Gastroesophageal sphincter (tissue), 4 donors: ENCODE measurements around the gene RPTOR. TPM values are rescaled to one million over a fixed set of nuclear protein-coding genes. Genes with fewer than 3 reads are reported as not detected.

ENCODE experiments used
- ATAC-seq: fragments of 150-250 bp; one replicate; pipeline ENCODE4 v1.9.1; 2016; ENCODE audit warnings: mild to moderate bottlenecking, moderate library complexity
- H3K27ac ChIP-seq, 4 donors: fragments of 200-600 bp; sonication (generic) in 3 of 4; 1 replicate in 3 of 4; 2 replicates in 1 of 4; pipeline ENCODE4 v1.5.1; 2016 to 2019
- H3K27me3 ChIP-seq: fragments of 200-600 bp; sonication (generic); one replicate; pipeline ENCODE4 v1.5.1; 2019
- H3K36me3 ChIP-seq, 2 donors: fragments of 200-600 bp; sonication (generic); one replicate each; pipeline ENCODE4 v1.5.1; 2019; ENCODE audit warnings: control low read depth in 1 of 2
- H3K4me1 ChIP-seq, 3 donors: fragments of 200-600 bp; sonication (generic); 1 replicate in 2 of 3; 2 replicates in 1 of 3; pipeline ENCODE4 v1.5.1; 2016 to 2019; ENCODE audit warnings: control low read depth in 2 of 3
- H3K4me3 ChIP-seq, 2 donors: fragments of 200-600 bp; sonication (generic); one replicate each; pipeline ENCODE4 v1.5.1; 2019; ENCODE audit warnings: mild to moderate bottlenecking in 1 of 2, moderate library complexity in 1 of 2
- H3K9me3 ChIP-seq, 3 donors: fragments of 200-600 bp; sonication (generic); one replicate each; pipeline ENCODE4 v1.5.1; 2017 to 2019; ENCODE audit warnings: control low read depth in 2 of 3
- EP300 ChIP-seq: sonication (generic); formaldehyde crosslinking; IDR thresholded peaks from one replicate; pipeline ENCODE4 v1.6.1; 2017; ENCODE audit warnings: antibody characterized with exemption, mild to moderate bottlenecking
- POLR2A ChIP-seq, 2 donors: fragments of 450-650 bp; IDR thresholded peaks; one replicate each; pipeline ENCODE4 v1.6.1; 2017; ENCODE audit warnings: antibody characterized with exemption in 2 of 2, mild to moderate bottlenecking in 2 of 2, moderate library complexity in 1 of 2
- POLR2AphosphoS5 ChIP-seq: sonication (generic); formaldehyde crosslinking; IDR thresholded peaks from one replicate; pipeline ENCODE4 v1.6.1; 2017; ENCODE audit warnings: antibody characterized with exemption
- WGBS, 2 donors: methylation state at CpG; one replicate each; pipeline ENCODE4 v1.1.5; 2018; ENCODE audit warnings: low coverage in 1 of 2; 5-methylcytosine and 5-hydroxymethylcytosine counted together
- total RNA-seq, 4 donors: library from RNA; depleted of rRNA; stranded (reverse); fragments of >200 nt; gene quantifications; one replicate each; pipeline ENCODE4 v1.1.0, GENCODE V29; 2016
- TF ChIP-seq, protein P1 (sequence below), 4 experiments: fragments of 200-600 bp in 2 of 4; fragments of 450-650 bp in 2 of 4; sonication (generic) in 1 of 4; IDR thresholded peaks; one replicate each; pipeline ENCODE4 v1.5.1; 2017 to 2019; ENCODE audit warnings: antibody characterized with exemption in 4 of 4, mild to moderate bottlenecking in 2 of 4, moderate library complexity in 2 of 4

Gene RPTOR
- total RNA-seq, 4 donors from 2014 or later: 25.7 to 56.8 (median 39.7) TPM

DNA sequence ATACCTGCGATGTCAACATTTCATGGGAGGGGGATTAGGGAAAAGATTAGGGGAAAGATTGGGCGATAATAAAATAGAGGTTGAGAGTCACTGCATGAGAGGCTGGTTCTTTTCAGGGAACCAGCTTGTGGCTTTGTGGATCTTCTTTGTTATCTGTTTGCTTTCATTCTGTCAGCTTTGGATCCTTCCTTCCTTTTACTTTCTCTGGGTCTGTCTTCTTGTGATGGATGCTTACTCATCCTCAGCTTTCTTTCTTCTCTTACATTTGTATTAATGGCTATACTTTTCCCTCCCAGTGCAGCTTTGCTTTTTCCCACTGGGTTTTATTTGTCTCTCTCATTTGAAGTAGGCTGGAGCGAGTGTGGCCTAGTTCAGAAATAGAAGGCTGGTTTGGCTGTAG, 47.1 kb downstream of the RPTOR start:
- H3K9me3 ChIP-seq: no peaks in the 10 kb centered on the region
- no peaks in the 10 kb centered on the region for H3K4me1 ChIP-seq
- no peaks in the 10 kb centered on the region for H3K36me3 ChIP-seq
- no peaks in the 10 kb centered on the region for H3K27me3 ChIP-seq
- no peak overlapping the region for H3K4me3 ChIP-seq
- ATAC-seq: no peak
- no peak for TF ChIP-seq EP300
- TF ChIP-seq, protein P1, sequence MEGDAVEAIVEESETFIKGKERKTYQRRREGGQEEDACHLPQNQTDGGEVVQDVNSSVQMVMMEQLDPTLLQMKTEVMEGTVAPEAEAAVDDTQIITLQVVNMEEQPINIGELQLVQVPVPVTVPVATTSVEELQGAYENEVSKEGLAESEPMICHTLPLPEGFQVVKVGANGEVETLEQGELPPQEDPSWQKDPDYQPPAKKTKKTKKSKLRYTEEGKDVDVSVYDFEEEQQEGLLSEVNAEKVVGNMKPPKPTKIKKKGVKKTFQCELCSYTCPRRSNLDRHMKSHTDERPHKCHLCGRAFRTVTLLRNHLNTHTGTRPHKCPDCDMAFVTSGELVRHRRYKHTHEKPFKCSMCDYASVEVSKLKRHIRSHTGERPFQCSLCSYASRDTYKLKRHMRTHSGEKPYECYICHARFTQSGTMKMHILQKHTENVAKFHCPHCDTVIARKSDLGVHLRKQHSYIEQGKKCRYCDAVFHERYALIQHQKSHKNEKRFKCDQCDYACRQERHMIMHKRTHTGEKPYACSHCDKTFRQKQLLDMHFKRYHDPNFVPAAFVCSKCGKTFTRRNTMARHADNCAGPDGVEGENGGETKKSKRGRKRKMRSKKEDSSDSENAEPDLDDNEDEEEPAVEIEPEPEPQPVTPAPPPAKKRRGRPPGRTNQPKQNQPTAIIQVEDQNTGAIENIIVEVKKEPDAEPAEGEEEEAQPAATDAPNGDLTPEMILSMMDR (IDR thresholded peaks at IDR 0.05): no peak
- TF ChIP-seq POLR2AphosphoS5: no peak
- no peak for TF ChIP-seq POLR2A (IDR thresholded peaks at IDR 0.05)
- no peak overlapping the region for H3K27ac ChIP-seq
- WGBS, 2 donors: 100% methylated on average over 1 to 3 of the region's 3 CpGs

DNA sequence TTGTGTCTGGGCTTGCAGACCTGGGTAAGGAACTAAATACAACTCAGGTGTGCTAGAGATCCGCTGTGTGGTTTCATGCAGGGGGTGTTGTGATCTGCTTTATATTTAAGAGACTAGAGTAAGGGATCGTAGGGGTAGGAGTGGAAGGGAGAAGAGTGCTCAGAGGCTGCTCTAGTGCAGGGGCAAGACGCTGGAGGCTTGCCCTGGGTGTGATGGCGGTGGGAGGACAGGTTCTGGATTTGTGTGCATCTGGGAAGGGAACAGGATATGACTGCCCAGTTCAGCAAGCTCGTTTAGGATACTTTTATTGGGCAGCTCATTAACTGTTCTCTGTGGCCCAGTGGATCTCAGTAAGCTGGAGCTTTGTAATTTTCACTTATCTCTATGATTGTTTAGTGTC, 47.6 kb downstream of the RPTOR start:
- ATAC-seq: no peak
- TF ChIP-seq EP300: no peak
- TF ChIP-seq, protein P1 (IDR thresholded peaks at IDR 0.05): no peak
- TF ChIP-seq POLR2AphosphoS5: no peak
- no peak for TF ChIP-seq POLR2A (IDR thresholded peaks at IDR 0.05)
- Histone ChIP-seq H3K27ac (no peak overlapping the region), H3K9me3 (no peaks in the 10 kb centered on the region), H3K4me1 (no peaks in the 10 kb centered on the region), H3K27me3 (no peaks in the 10 kb centered on the region), H3K36me3 (no peaks in the 10 kb centered on the region), H3K4me3 (no peak overlapping the region)
- WGBS, 2 donors: 63 to 90% methylated on average over 3 to 5 of the region's 5 CpGs

DNA sequence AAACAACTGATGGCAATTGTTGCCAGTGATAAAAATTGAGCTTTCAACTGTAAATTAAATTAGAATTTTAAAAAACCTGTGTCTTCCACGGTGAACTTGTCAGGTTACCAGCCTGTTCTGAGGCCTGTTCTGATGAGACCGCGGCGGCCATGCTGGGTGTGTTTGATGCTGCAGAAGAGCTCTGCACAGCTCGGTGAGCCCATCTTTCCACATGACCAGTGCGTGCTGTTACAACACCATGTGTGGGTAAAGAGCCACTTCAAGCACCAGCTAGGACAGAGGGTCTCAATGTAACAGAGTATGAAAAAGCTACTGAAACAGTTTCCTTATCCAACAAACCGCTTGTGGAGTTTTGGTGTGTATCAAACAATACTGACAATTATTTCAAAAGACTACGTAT, 48.5 kb downstream of the RPTOR start:
- ATAC-seq: no peak
- H3K27me3 ChIP-seq: no peaks in the 10 kb centered on the region
- H3K36me3 ChIP-seq: no peaks in the 10 kb centered on the region
- no peak for TF ChIP-seq EP300
- H3K9me3 ChIP-seq: no peaks in the 10 kb centered on the region
- no peaks in the 10 kb centered on the region for H3K4me1 ChIP-seq
- 93 to 95% methylated on average over 6 to 7 of the region's 8 CpGs for WGBS, 2 donors
- no peak overlapping the region for H3K27ac ChIP-seq
- no peak overlapping the region for H3K4me3 ChIP-seq

DNA sequence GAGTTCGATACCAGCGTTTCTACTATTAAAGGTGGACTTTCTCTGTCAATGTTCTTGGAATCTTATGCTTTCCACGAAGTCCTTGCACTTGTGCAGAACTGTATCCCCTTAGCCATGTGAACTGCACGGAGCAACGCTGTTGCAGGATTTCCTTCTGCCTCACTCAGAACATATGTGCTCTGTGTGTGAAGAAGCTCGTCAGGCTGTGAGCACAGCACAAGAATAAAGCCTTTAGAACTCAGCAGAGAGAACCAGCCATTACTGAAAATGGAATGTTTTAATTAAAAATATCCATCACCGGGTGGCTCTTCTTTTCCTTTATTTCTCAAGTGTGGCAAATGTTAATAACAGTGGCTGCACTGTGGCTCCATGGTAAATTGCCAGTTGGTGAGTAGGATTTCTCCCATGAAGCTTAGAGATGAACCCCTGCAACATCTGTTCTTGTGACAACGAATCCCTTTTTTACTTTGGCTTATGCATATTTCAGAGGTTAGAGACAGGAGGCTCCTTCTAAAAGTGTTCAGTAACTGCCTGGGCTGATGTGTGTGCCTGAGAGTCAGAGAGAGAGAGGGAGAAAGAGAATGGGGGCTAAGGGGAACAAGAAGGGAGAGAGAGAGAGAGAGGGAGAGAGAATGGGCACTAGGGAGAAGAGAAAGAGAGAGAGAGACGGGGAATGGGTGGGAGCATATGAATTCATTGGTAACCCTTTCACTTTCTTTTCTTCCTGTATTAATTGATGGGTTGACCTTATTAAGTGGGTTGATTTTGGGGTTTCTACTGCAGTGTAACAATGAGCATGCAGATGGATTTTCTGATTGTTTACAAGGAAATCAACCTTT, 50.0 kb downstream of the RPTOR start:
- Histone ChIP-seq H3K27me3 (no peaks in the 10 kb centered on the region), H3K36me3 (no peaks in the 10 kb centered on the region), H3K4me3 (no peak overlapping the region), H3K27ac (no peak overlapping the region), H3K4me1 (peaks cover 0 to 4% (median 0%) of the 10 kb centered on the region in 3 donors), H3K9me3 (no peaks in the 10 kb centered on the region)
- no peak for ATAC-seq
- WGBS, 2 donors: 72 to 86% methylated on average over 9 of the region's 9 CpGs
- TF ChIP-seq, protein P1 (IDR thresholded peaks at IDR 0.05): no peak
- TF ChIP-seq EP300 (no peak), POLR2AphosphoS5 (no peak), POLR2A (IDR thresholded peaks at IDR 0.05) (no peak)

DNA sequence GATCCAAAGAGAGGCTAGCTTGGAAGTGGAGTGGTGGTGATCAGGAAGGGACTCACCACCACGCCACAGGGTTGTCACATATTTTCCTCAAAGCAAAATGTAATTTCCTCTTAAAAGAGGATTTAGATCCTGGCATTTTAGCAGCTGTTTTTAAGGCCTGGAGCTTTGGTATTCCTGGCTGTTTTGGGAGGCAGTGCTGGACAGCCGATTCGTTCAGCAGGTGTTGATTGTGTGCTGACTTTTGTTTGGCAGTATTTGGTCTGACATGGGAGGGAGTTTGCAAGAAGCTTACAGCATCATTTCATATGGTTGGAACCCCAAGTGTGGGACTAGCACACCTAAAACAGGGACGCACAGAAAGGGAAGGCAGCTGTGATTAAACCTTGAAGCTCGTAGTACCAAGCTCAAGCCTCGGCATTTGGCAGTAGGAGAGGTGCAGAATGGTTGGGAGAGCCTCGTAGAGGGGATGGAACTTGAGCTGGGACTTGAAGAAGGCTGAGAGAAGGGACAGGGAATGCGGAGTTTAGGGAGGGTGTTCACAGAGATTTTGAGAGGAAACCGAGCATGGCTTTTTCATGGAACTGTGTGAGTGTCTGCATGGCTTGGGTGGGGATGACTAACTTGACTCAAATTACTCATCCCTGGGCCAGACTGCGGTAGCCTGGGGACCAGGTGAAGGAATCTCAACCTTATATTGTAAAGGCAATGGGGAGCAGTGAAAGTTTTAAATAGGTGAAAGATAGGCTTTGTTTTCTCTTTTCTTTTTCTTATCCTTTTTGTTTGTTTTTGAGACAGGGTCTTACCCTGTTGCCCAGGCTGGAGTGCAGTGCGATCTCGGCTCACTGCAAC, 52.3 kb downstream of the RPTOR start:
- no peak for ATAC-seq
- Histone ChIP-seq H3K27ac (no peak overlapping the region), H3K4me1 (peaks cover 0 to 8% (median 0%) of the 10 kb centered on the region in 3 donors), H3K27me3 (no peaks in the 10 kb centered on the region), H3K4me3 (no peak overlapping the region), H3K9me3 (no peaks in the 10 kb centered on the region), H3K36me3 (no peaks in the 10 kb centered on the region)
- WGBS, 2 donors: 76 to 84% methylated on average over 9 to 12 of the region's 12 CpGs
- TF ChIP-seq, protein P1 (IDR thresholded peaks at IDR 0.05): no peak
- TF ChIP-seq POLR2A (IDR thresholded peaks at IDR 0.05): no peak
- no peak for TF ChIP-seq POLR2AphosphoS5
- no peak for TF ChIP-seq EP300
